Tibial nerve (tissue), 4 donors: Measurements from ENCODE around the gene CAT. TPM values are rescaled to one million over a fixed set of nuclear protein-coding genes. Genes with fewer than 3 reads are reported as not detected.

Experiments
- DNase-seq, 2 donors: peaks; one replicate each; pipeline ENCODE4 v3.0.0-alpha.2; 2019; ENCODE audit warnings: low spot score in 2 of 2
- H3K27ac ChIP-seq, 4 donors: fragments of 200-600 bp; sonication (generic) in 3 of 4; one replicate each; pipeline ENCODE4 v1.5.1; 2017 to 2019; ENCODE audit warnings: mild to moderate bottlenecking in 1 of 4
- H3K27me3 ChIP-seq, 2 donors: fragments of 200-600 bp; sonication (generic) in 1 of 2; one replicate each; pipeline versions ENCODE4 v1.5.1 to v1.6.0; 2017 to 2019
- H3K36me3 ChIP-seq, 3 donors: fragments of 200-600 bp; sonication (generic); one replicate each; pipeline ENCODE4 v1.5.1; 2018 to 2019
- H3K4me1 ChIP-seq, 4 donors: fragments of 200-600 bp; sonication (generic) in 3 of 4; one replicate each; pipeline ENCODE4 v1.5.1; 2017 to 2019
- H3K4me3 ChIP-seq, 4 donors: fragments of 200-600 bp; sonication (generic) in 3 of 4; one replicate each; pipeline ENCODE4 v1.5.1; 2017 to 2019; ENCODE audit warnings: mild to moderate bottlenecking in 1 of 4, moderate library complexity in 1 of 4
- H3K9me3 ChIP-seq, 4 donors: fragments of 200-600 bp; sonication (generic) in 3 of 4; one replicate each; pipeline ENCODE4 v1.5.1; 2017 to 2019
- CTCF ChIP-seq, 5 experiments: fragments of 200-600 bp in 3 of 5; fragments of 450-650 bp in 2 of 5; sonication (generic) in 3 of 5; IDR thresholded peaks; one replicate each; pipeline ENCODE4 v1.5.1; 2016 to 2019; ENCODE audit warnings: antibody characterized with exemption in 5 of 5, mild to moderate bottlenecking in 3 of 5, moderate library complexity in 2 of 5
- EP300 ChIP-seq, 2 donors: sonication (generic); formaldehyde crosslinking; IDR thresholded peaks; one replicate each; pipeline ENCODE4 v1.6.1; 2017; ENCODE audit warnings: antibody characterized with exemption in 2 of 2, mild to moderate bottlenecking in 1 of 2
- POLR2A ChIP-seq, 2 donors: fragments of 450-650 bp; IDR thresholded peaks; one replicate each; pipeline ENCODE4 v1.6.1; 2017; ENCODE audit warnings: antibody characterized with exemption in 2 of 2, mild to moderate bottlenecking in 2 of 2, moderate library complexity in 2 of 2
- WGBS, 2 donors: methylation state at CpG; one replicate each; pipeline ENCODE4 v1.1.5; 2018; 5-methylcytosine and 5-hydroxymethylcytosine counted together
- small RNA-seq: library from RNA; depleted of rRNA; stranded (forward); fragments of <200 nt; gene quantifications from one replicate; pipeline ENCODE3, GENCODE V24; 2016
- total RNA-seq, 4 donors: library from RNA; depleted of rRNA; stranded (reverse); fragments of >200 nt; gene quantifications; one replicate each; pipeline ENCODE4 v1.1.0, GENCODE V29; 2016

CAT gene
- total RNA-seq, 4 donors from 2014 or later, result 101 to 230 (median 147) TPM

- 83 to 86% methylated on average over 7 of the region's 7 CpGs for WGBS, 2 donors
Observed at GRCh38 chr11:34514597-34514996, 75.9 kb downstream of the CAT start.

GRCh38 chr11:34516247-34517040, 77.7 kb downstream of the CAT start:
- whole genome bisulfite sequencing, 2 donors, result 93 to 95% methylated on average over 6 of the region's 6 CpGs
- no peaks in the 10 kb centered on the region for H3K36me3 ChIP-seq
- H3K9me3 ChIP-seq, result no peaks in the 10 kb centered on the region
- TF ChIP-seq POLR2A (IDR thresholded peaks at IDR 0.05), result no peak
- no peak for TF ChIP-seq CTCF (IDR thresholded peaks at IDR 0.05)
- no peak for TF ChIP-seq EP300 (IDR thresholded peaks at IDR 0.05)
- no peaks in the 10 kb centered on the region for H3K4me1 ChIP-seq
- no peaks in the 10 kb centered on the region for H3K27me3 ChIP-seq
- H3K27ac ChIP-seq, result no peak overlapping the region
- no peak for DNase-seq
- H3K4me3 ChIP-seq, result no peak overlapping the region

More at GRCh38 chr11:34514597-34514996, 75.9 kb downstream of the CAT start:
- TF ChIP-seq POLR2A (IDR thresholded peaks at IDR 0.05) (no peak), CTCF (IDR thresholded peaks at IDR 0.05) (no peak), EP300 (IDR thresholded peaks at IDR 0.05) (no peak)
- DNase-seq, result no peak
- Histone ChIP-seq H3K36me3 (no peaks in the 10 kb centered on the region), H3K4me1 (no peaks in the 10 kb centered on the region), H3K27ac (no peak overlapping the region), H3K4me3 (no peak overlapping the region), H3K27me3 (no peaks in the 10 kb centered on the region), H3K9me3 (no peaks in the 10 kb centered on the region)

GRCh38 chr11:34519595-34520235, 81.0 kb downstream of the CAT start:
- Histone ChIP-seq H3K9me3 (no peaks in the 10 kb centered on the region), H3K4me3 (no peak overlapping the region), H3K27me3 (no peaks in the 10 kb centered on the region), H3K4me1 (no peaks in the 10 kb centered on the region), H3K36me3 (no peaks in the 10 kb centered on the region), H3K27ac (no peak overlapping the region)
- TF ChIP-seq POLR2A (IDR thresholded peaks at IDR 0.05) (no peak), EP300 (IDR thresholded peaks at IDR 0.05) (no peak), CTCF (IDR thresholded peaks at IDR 0.05) (no peak)
- 86 to 89% methylated on average over 2 of the region's 2 CpGs for WGBS, 2 donors
- DNase-seq, result no peak

GRCh38 chr11:34521265-34521664, 82.5 kb downstream of the CAT start:
- TF ChIP-seq POLR2A (IDR thresholded peaks at IDR 0.05) (no peak), CTCF (IDR thresholded peaks at IDR 0.05) (no peak), EP300 (IDR thresholded peaks at IDR 0.05) (no peak)
- Histone ChIP-seq H3K4me1 (no peaks in the 10 kb centered on the region), H3K27ac (no peak overlapping the region), H3K4me3 (no peak overlapping the region), H3K9me3 (no peaks in the 10 kb centered on the region), H3K27me3 (no peaks in the 10 kb centered on the region), H3K36me3 (no peaks in the 10 kb centered on the region)
- no peak for DNase-seq

Small RNA genes within 50 kb of the gene (small RNA-seq; reads per million reads assigned to genes)
- gene AL035079.1, result not detected

Other genes starting within 250 kb of the CAT start
- gene ABTB2, start 80.9 kb upstream of the CAT start, total RNA-seq, result 1 to 10 TPM; 7.1 to 9.3 (median 7.7) TPM
- not detected for gene ELF5, start 74.9 kb downstream of the CAT start, total RNA-seq
- gene EHF, start 182.2 kb downstream of the CAT start, total RNA-seq, result under 1 TPM in 1 of 4 donors, not detected in 3; 0.22 TPM